Kidney tubule cell (primary cell): Measurements from ENCODE around the gene KIF21A.
A peak's percentile ranks its signal among the peaks of the same experiment; 100 is the strongest.
"Not testable (repeated sequence)": the region's sequence is repeated elsewhere in the genome, so short reads cannot be mapped to it uniquely, and the experiment has no call there.

Source experiments
- DNase-seq: peaks from one replicate; pipeline ENCODE4 v3.0.0-alpha.2; 2018; ENCODE audit warnings: low spot score

Gene KIF21A

GRCh38 chr12:39341761-39342160 lies 101.2 kb downstream of the KIF21A start:
- no peak for DNase-seq

- DNase-seq: peak; percentile 26
Measured at GRCh38 chr12:39341179-39341578, 101.7 kb downstream of the KIF21A start.

- no peak for DNase-seq
Measured at GRCh38 chr12:39332661-39333175, 110.2 kb downstream of the KIF21A start.

- no peak for DNase-seq
Measured at GRCh38 chr12:39331539-39332261, 111.2 kb downstream of the KIF21A start.

GRCh38 chr12:39329876-39330275 lies 113.0 kb downstream of the KIF21A start:
- no peak for DNase-seq

GRCh38 chr12:39329018-39329417 lies 113.9 kb downstream of the KIF21A start:
- DNase-seq: no peak

GRCh38 chr12:39327965-39328364 lies 115.0 kb downstream of the KIF21A start:
- DNase-seq: no peak

GRCh38 chr12:39327510-39327909 lies 115.4 kb downstream of the KIF21A start:
- no peak for DNase-seq

GRCh38 chr12:39319180-39319579 lies 123.7 kb downstream of the KIF21A start:
- no peak for DNase-seq

GRCh38 chr12:39314547-39314946 lies 128.4 kb downstream of the KIF21A start:
- no peak for DNase-seq

GRCh38 chr12:39309516-39309915 lies 133.4 kb downstream of the KIF21A start:
- no peak for DNase-seq

- no peak for DNase-seq
Measured at GRCh38 chr12:39301422-39301821, 141.5 kb downstream of the KIF21A start.

GRCh38 chr12:39300799-39301198 lies 142.1 kb downstream of the KIF21A start:
- DNase-seq: no peak

GRCh38 chr12:39297891-39298290 lies 145.0 kb downstream of the KIF21A start:
- DNase-seq: no peak

- DNase-seq: no peak
Measured at GRCh38 chr12:39296496-39296895, 146.4 kb downstream of the KIF21A start.

- DNase-seq: not testable (repeated sequence)
Measured at GRCh38 chr12:39295593-39295992, 147.3 kb downstream of the KIF21A start.

GRCh38 chr12:39294715-39295114 lies 148.2 kb downstream of the KIF21A start:
- DNase-seq: no peak

- DNase-seq: no peak
Measured at GRCh38 chr12:39292125-39292630, 150.7 kb downstream of the KIF21A start.

- DNase-seq: no peak
Measured at GRCh38 chr12:39287817-39288216, 155.1 kb downstream of the KIF21A start.

- DNase-seq: no peak
Measured at GRCh38 chr12:39287409-39287808, 155.5 kb downstream of the KIF21A start.

- no peak for DNase-seq
Measured at GRCh38 chr12:39278426-39278825, 164.5 kb downstream of the KIF21A start.

GRCh38 chr12:39277416-39277815 lies 165.5 kb downstream of the KIF21A start:
- DNase-seq: no peak

- no peak for DNase-seq
Measured at GRCh38 chr12:39275846-39276245, 167.1 kb downstream of the KIF21A start.
